Measurements from ENCODE around the gene GPT2.
"Not testable (repeated sequence)": the region's sequence is repeated elsewhere in the genome, so short reads cannot be mapped to it uniquely, and the experiment has no call there.

The GPT2 gene

DNA sequence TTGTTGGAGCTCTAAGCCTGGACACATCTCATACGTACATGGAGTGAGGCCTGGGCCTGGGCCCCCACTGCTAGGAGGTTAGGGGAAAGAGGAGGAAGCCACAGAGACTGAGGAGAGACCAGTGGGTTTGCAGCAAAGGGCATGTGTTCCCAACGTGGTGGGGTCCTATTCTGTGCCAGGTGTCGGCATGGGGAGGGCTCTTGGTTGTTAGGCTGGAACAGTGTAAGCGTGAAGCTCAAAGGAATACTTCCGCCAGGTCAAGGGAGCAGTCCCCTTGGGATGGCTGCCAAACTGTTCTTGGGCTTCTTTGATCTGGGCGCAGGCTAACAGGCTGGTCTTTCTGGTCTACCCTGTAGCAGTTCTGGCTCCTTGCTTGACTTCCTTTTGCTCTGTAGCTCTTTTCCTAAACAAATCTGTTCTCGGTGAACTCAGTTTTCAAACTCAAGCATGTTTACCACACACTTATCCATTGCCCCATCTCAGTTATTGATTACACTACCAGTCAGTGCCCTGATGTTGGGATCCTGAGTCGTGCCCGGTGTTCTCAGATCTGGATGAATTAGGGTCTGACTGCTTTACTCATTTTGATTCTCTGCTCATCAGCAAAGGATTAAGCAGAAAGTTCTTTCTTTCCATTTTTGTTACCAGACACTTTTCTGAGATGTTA is 36.4 kb downstream of the GPT2 start:
- DNase-seq (ENCODE audit: low read depth in 2 of 2), result no peak

DNA sequence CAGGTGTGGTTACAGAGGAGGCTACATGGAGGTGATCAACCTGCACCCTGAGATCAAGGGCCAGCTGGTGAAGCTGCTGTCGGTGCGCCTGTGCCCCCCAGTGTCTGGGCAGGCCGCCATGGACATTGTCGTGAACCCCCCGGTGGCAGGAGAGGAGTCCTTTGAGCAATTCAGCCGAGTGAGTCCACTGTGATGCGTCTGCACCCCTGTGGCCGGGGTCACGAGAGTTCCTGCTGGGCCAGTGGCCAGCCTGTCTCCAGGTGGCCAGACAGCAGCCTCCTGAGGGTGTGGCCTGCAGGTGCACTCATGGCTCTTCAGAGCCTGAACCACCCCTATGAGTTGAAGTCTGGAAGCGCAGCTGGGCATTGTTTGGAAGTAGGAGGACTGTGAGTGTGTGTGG is 38.1 kb downstream of the GPT2 start:
- no peak for DNase-seq (ENCODE audit: low read depth in 2 of 2)

DNA sequence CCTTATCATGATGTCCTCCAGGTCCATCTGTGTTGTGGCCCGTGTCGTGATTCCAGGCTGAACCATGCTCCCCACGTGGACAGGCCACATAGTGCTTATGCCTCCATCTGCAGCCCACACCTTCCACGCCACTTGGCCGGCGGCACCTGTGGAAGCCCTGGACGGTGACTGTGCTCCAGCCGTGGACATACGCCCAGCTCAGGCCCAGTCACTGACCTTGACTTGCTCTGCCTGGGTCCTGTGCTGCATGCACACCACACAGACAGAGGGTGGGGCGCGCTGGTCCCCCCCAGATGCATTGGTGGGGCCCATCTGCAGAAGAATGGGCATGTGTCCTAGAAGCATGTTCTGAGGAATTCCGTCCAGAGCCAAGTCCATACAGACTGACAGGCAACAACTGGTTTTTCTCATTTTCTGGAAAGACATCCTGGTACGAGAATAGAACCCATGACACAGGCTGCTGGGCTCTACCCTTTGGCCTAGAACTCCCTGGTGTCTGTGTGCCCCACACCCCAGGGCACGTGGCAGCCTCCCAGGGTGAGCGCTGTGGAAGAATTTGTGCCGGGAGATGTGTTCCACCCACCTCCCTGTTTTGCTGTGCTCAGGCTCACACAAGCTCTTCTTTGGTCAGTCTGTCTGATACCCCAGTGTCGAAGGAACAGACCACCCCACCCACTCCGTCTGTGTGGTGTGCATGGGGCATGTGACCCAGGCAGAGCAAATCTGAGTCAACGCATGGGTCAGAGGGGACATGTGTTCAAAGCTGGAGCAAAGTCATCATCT is 39.5 kb downstream of the GPT2 start:
- DNase-seq (ENCODE audit: low read depth in 2 of 2), result no peak

DNA sequence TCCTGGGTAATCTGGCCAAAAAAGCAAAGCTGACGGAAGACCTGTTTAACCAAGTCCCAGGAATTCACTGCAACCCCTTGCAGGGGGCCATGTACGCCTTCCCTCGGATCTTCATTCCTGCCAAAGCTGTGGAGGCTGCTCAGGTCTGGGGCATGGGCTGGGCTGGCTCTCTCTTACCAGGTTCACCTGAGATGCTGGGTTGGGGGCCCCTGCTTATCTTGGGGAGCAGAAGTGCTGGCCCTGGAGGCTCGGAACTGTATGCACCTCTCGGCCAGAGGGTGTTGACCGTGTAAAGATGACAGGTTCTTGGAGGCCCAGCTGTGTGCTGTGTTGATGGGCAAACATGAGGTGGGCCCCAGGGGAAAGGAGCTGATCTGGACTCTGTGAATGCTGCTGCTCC is 40.2 kb downstream of the GPT2 start:
- DNase-seq (ENCODE audit: low read depth in 2 of 2), result no peak

DNA sequence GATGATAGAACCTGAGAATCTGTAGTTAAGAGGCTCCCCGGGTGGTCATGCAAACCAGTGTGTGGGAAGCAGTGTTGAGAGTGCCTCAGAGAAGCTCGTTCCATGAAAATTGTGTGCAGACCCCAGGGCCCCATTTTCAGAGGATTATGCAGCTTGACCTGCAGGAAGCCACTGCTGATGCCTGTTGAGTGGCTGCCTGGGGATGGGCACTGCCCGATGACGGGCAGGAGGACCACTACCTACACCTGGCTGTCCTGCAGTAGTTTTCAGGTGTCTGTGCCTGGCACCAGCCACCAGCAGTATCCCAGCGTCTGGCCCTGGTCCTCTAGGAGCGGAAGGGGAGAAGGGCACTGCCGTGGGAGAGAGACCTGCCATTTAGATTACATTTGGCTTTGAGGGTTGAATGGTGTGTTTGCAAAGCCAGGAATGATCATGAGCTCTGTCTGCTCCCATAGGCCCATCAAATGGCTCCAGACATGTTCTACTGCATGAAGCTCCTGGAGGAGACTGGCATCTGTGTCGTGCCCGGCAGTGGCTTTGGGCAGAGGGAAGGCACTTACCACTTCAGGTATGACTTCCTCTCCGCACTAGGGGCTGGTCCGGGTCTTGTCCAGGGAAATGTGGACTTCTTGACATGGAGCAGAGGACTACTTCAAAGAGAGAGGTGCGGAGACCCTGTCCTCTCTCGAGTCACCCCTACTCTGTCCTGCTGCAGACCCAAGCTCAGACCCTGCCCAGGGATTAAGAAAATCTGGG is 42.5 kb downstream of the GPT2 start:
- no peak for DNase-seq (ENCODE audit: low read depth in 2 of 2)

DNA sequence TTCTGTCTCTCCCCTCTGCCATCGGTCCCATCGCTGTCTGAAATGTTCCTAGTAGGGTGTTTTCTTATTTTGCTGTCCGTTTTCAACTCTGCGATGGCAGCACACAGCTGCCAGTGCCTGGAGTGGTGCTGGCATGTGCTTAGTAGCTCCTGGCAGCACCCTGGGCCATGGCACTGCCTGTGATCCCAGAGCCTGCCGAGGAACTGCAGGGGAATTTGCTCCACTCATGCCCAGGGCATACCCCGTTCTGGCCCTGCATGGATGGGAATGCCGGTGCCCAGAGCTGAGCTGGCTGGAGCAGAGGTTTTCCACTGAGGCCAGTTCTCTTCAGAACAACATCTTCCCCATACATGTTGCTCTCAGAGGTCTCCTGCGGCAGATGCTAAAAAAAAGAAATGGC is 43.1 kb downstream of the GPT2 start:
- no peak for DNase-seq (ENCODE audit: low read depth in 2 of 2)

DNA sequence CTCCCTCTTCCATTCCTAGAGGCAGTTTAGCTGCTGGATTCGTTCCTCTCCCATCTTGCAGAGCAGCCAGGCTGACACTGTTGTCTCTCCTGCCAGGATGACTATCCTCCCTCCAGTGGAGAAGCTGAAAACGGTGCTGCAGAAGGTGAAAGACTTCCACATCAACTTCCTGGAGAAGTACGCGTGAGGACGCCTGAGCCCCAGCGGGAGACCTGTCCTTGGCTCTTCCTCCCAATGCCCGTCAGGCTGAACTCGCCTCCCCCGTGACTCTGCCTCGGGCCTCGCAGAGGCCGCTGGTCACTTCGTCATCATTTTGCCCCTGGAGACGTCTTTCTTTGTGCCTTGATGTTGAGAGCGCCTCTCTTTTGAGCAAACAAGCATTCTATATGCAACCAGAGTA is 44.6 kb downstream of the GPT2 start:
- DNase-seq (ENCODE audit: low read depth in 2 of 2), result no peak

DNA sequence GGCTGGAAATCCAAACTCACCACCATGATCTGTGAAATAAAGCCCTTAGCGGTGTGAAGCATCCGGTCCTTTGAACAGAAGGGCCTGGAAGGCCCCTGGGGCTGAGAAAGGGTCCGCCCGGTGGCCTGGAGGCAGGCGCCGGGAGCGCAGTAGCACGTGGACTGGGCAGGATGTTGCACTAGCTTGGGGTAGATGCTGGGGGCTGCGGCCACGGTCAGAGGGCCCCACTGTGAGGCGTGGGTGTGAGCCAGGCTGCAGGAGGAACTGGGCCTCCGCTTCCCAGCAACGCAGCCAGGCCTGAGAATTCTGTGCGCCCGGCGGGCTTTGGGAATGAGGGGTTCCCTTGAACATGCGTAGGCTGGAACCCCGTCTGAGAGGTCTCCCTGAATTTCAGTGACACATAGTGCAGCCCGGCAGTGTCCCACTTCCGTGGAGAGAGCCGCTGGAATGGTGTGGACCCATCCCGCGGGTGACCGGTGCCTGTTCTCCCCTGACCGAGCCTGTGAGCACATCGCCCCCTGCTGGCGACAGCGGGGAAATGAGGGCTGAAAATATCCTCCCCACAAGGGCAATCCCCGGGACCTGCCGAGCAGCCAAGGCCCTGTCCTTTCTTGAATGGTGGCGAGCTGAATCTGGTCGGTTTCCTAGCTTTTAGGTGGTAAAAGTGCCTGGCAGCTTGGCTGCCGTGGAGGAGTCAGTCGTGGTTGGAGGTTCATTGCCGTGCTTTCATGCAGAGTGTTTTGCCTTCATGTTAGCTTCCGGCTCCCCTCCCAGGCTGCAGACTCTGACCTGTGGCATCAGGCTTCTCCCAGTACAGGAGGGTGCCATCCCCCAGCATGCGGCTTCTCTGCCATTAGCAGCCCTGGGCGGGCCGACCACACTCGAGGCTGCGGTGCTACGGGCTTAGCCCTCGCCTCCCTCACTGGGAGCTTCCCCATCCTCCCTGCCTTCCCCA is 45.5 kb downstream of the GPT2 start:
- DNase-seq (ENCODE audit: low read depth in 2 of 2), result peak; percentile 13 to 19

DNA sequence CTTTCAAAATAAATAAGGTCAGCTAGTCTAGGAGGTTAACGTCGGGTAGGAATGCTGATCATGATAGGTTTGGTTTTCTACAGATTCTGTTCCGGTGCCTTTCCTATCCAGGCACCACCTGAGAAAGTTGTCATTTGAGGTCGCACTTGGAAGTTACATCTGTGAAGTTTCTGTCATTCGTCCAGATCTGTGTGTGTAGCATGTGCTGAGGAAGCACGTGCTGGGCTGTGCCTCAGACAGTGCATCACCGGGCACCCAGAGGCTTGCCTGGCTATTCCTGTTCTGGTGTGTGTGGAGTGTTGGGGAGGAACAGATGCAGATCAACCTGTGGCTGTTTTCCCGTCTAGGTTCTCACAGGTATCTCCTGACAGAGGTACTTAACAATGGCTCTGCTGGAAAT is 46.7 kb downstream of the GPT2 start:
- DNase-seq (ENCODE audit: low read depth in 2 of 2), result no peak

DNA sequence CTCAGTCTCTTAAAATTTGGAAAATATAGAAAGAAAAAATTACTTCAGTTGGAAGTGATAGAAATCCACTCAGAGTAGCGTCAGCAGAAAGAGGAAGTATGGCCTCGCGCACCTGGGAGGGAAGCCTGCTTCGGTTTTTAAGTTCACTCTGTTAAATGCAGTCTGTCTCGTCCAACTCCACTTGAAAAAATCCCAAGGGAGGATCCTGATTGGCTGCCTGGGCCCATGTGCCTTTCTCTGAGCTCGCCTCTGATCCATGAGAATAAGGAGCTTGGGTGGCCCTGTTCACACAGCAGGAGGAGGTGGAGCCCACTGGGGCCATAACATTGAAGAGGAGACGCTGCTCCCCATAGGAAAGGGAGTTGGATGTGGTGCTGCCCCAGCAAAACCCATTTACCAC is 48.6 kb downstream of the GPT2 start:
- DNase-seq (ENCODE audit: low read depth in 2 of 2), result no peak

DNA sequence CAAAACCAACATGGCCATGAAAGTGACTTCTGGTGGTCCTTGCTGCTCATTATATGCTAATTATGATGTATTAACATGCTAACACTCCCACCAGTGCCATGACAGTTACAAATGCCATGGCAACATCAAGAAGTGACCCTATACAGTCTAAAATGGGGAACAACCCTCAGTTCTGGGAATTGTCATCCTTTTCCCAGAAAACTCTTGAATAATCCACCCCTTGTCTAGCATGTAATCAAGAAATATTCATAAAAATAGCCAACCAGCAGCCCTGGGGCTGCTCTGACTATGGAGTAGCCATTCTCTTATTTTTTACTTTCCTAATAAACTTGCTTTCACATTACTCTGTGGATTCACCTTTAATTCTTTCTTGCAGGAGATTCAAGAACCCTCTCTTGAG is 53.4 kb downstream of the GPT2 start:
- no peak for DNase-seq (ENCODE audit: low read depth in 2 of 2)

DNA sequence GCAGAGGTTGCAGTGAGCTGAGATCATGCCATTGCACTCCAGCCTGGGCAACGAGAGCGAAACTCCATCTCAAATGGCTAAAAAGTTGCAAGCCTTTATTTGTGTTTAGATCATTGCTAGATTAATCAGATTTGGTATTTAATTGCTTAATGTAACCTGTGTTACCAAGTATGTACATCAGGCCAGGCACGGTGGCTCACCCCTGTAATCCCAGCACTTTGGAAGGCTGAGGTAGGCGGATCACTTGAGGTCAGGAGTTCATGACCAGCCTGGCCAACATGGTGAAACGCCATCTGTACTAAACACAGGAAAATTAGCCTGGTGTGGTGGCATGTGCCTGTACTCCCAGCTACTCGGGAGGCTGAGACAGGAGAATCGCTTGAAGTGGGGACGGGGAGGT is 60.6 kb downstream of the GPT2 start:
- DNase-seq (ENCODE audit: low read depth in 2 of 2), result not testable (repeated sequence)

DNA sequence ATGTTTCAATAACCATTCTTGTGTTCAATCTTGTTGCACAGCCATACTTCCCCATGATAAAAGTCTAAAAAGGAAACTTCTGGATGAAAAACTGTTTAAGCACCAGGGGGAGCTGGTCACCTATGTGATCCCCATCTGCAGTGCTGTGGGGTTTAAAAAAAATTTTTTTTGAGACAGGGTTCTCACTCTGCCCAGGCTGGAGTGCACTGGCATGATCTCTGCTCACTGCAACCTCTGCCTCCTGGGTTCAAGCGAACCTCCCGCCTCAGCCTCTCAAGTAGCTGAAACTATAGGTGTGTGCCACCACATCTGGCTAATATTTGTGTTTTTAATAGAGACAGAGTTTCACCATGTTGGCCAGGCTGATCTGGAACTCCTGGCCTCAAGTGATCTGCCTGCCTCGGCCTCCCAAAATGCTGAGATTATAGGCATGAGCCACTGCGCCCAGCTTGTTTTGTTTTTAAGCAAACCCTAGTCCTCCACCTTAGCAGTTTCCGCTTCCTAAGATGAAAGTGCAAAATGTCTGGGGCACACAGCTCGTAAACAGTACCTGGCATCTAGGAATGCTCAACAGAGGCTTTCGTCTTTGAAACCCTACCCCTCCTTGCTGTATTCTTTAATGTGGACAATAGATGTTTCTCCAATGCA is 63.9 kb downstream of the GPT2 start:
- DNase-seq (ENCODE audit: low read depth in 2 of 2), result no peak

DNA sequence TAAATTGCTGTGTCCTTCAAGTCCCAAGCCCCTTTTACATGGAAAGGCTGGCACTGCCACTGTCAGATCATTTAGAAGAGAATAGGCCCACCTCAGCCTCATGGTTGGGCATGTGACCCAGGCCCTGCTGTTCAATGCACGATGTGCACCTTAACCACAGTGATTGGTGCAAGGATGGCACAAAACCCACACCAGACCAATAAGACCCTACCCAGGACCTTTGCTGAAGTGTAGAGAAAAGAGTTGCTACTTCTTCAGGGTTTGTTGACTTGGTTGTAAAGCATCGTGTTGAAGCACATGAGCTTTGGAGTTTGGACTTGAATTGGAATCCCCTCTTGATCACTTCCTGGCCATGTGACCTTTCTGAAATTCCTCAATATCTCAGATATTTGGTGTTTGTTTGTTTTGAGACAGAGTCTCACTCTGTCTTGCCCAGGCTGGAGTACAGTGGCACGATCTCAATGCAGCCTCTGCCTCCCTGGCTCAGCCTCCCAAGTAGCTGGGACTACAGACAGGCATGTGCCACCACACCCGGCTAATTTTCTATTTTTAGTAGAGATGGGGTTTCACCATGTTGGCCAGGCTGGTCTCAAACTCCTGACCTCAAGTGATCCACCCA is 64.5 kb downstream of the GPT2 start:
- DNase-seq (ENCODE audit: low read depth in 2 of 2), result no peak

DNA sequence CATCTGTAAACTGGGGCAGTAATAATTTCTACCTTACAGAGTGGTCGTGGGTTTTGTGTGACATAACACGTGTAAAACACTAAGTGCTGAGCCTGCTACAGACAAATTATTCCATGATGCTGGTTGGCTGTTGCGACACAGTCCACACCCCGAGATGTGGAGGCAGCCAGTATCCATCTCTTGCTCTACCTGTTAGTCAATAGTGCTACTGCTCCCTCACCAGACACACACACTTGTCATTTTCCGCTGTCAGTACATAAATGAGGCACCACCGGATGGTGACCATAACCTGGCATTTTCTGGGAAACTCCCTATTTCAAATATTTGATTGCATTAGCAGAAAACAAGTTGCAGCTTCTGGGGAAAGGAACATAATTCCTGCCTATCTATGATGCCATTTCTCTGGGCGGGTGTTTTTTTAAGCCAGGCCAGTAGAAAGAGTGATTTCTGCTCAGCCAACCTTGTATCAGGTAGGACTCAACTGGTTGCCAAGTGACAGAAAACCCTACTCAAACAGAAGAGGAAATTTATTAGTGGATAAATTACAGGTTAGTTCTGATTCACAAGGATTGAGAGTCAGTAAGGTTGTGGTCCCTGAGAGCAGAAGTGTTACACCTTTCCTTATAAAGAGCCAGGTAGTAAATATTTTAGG is 65.2 kb downstream of the GPT2 start:
- no peak for DNase-seq (ENCODE audit: low read depth in 2 of 2)

DNA sequence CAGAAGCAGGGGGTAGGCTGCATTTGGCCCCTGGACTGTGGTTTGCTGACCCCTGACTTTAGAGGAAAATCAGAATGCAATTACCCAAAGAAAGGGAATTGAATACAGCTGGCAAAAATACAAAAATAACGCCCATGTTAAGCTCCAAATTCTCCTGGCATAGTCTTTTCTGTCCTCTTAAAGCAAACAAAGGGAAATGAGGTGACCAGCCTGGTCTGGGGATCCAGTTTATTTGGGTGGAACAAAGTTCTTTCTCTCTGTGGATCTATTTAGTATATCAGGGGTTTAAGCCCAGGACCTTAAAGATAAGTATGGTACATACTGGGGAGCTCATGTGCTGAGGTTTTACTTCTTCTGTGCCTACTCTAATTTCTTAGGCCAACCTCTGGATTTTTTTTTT is 65.8 kb downstream of the GPT2 start:
- DNase-seq (ENCODE audit: low read depth in 2 of 2), result no peak

DNA sequence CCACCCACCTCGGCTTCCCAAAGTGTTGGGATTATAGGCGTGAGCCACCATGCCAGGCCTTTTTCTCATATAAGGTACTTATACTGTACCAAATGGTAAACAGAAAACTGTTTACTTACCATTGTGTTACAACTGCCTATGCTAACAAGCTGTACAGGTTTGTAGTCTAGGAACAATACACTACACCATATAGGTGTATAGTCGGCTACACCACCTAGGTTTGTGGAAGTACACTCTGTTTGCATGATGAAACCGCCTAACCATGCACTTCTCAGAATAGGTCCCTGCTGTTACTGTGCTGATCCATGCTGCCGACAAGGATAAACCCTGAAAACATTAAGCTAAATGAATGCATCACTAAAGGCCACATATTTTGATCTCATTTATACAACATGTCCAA is 70.4 kb downstream of the GPT2 start:
- DNase-seq (ENCODE audit: low read depth in 2 of 2), result no peak

DNA sequence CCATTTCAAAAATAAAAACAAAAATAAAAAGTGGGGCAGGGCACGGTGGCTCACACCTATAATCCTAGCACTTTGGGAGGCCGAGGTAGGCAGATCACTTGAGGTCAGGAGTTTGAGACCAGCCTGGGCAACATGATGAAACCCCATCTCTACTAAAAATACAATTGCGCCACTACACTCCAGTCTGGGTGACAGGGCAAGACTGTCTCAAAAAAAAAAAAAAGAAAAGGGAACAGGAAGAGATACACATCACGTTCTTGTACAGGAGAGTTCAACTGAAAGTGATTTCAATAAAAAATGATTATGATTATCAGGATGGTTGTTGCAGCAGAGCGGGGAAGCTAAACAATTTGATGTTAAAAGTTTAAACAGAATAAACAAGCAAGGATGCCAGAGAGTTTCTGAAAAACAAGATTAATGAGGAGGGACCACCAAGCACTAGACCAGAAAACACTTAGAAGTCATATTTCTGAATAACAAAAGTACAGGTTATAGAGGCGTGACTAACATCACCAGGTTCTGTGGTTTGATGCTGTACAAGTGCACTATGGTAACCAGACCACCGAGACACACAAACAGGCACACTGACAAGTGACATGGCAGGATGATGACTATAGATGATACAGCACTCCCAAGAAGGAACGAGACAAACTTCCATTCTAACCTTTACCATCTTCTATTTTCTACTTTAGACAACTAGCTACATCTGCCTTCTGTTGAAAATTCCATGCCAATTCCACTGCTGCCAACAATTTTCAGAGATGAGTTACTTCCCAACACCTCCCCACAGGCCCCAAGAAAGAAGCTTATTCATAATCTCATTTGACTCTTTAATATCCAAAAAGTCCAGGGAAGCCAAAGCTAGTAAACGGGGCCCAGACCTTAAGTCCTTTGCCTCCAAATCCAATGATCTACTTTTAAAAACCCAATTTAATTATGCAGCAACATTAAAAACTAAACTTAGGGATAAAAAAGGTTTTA is 77.5 kb downstream of the GPT2 start:
- no peak for DNase-seq (ENCODE audit: low read depth in 2 of 2)

DNA sequence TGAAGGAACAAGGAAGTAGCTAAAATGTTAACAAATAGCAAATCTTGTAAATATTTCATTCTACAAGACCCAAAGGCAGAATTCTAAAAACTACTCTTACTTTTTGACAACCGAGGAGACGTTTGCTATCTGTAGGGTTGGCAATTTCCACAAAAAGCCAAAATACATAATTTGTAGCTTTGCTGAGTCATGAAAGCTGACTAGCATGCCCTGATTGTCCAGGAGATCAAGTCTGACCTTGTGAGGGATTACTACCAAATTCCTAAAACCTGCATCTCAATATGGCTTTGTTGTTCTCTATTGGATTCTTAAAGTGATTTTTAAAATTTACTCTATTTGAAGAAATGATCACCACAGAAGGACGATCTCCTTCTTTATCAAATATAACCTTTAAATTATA is 78.5 kb downstream of the GPT2 start:
- DNase-seq (ENCODE audit: low read depth in 2 of 2), result no peak
